HEK293 (cell line): Measurements from ENCODE around the gene NPTN.

ENCODE experiments used
- BCL11A ChIP-seq: fragments of 450-650 bp; formaldehyde crosslinking; IDR thresholded peaks from 2 replicates; pipeline ENCODE4 v1.5.1; 2016; ENCODE audit warnings: low read depth, missing biosample characterization, missing genetic modification characterization
- CTCF ChIP-seq: fragments of 450-650 bp; formaldehyde crosslinking; IDR thresholded peaks from 2 replicates; pipeline ENCODE4 v1.5.1; 2016; ENCODE audit warnings: missing biosample characterization, missing genetic modification characterization
- PBX3 ChIP-seq: sonication (generic); formaldehyde crosslinking; IDR thresholded peaks from 2 replicates; pipeline ENCODE4 v1.8.1; 2022; ENCODE audit warnings: mild to moderate bottlenecking, moderate library complexity, missing genetic modification reagents
- PRDM4 ChIP-seq: fragments of 450-650 bp; formaldehyde crosslinking; IDR thresholded peaks from 2 replicates; pipeline ENCODE4 v1.5.1; 2017; ENCODE audit warnings: missing biosample characterization, missing genetic modification characterization
- SETDB1 ChIP-seq: IDR thresholded peaks from one replicate; pipeline ENCODE4 v1.6.1; 2017; ENCODE audit warnings: mild to moderate bottlenecking, low read length, moderate library complexity, mixed read lengths; ENCODE audit not compliant: insufficient read length
- ZBTB1 ChIP-seq: fragments of 450-650 bp; formaldehyde crosslinking; IDR thresholded peaks from 2 replicates; pipeline ENCODE4 v1.5.1; 2016; ENCODE audit warnings: missing biosample characterization, missing genetic modification characterization
- ZNF26 ChIP-seq: fragments of 450-650 bp; formaldehyde crosslinking; IDR thresholded peaks from 2 replicates; pipeline ENCODE4 v1.5.1; 2016; ENCODE audit warnings: missing biosample characterization, missing genetic modification characterization
- ZNF274 ChIP-seq, 2 experiments: fragments of 200-500 bp in 1 of 2; fragments of 450-650 bp in 1 of 2; sonication (Bioruptor generic) in 1 of 2; formaldehyde crosslinking in 1 of 2; IDR thresholded peaks; 2 replicates each; pipeline versions ENCODE4 v1.5.1 to v1.6.1; 2014 to 2016; ENCODE audit warnings: borderline replicate concordance in 1 of 2, inconsistent platforms in 1 of 2, low read length in 1 of 2, missing biosample characterization in 1 of 2, missing genetic modification characterization in 1 of 2
- ZNF585B ChIP-seq: fragments of 450-650 bp; formaldehyde crosslinking; IDR thresholded peaks from 2 replicates; pipeline ENCODE4 v1.5.1; 2016; ENCODE audit warnings: missing biosample characterization, missing genetic modification characterization
- ZNF792 ChIP-seq: fragments of 450-650 bp; formaldehyde crosslinking; IDR thresholded peaks from 2 replicates; pipeline ENCODE4 v1.5.1; 2016; ENCODE audit warnings: missing biosample characterization, missing genetic modification characterization
- ZNF830 ChIP-seq: fragments of 450-650 bp; IDR thresholded peaks from 2 replicates; pipeline ENCODE4 v1.5.0; 2018; ENCODE audit warnings: missing biosample characterization, missing genetic modification characterization, low read depth, mild to moderate bottlenecking, moderate library complexity

- TF ChIP-seq PRDM4 (tag by site-specific recombination) (no peak), ZNF792 (no peak), CTCF (tag by site-specific recombination) (no peak), ZNF274 (IDR thresholded peaks at IDR 0.05; ENCODE audit: low read length) (no peak), ZNF274 (tag by site-specific recombination; IDR thresholded peaks at IDR 0.05; ENCODE audit: borderline replicate concordance) (no peak), PBX3 (CRISPR knock-in tag) (no peak), SETDB1 (no peak), ZBTB1 (tag by site-specific recombination) (no peak), ZNF830 (tag by site-specific recombination) (no peak), ZNF26 (tag by site-specific recombination) (no peak), ZNF585B (tag by site-specific recombination) (no peak), BCL11A (no peak)
Observed at GRCh38 chr15:73677146-73677607, 44.0 kb upstream of the NPTN start.
